HG02973 (cell line): Measurements from ENCODE around the gene SLC5A11.

Experiments used
- ATAC-seq: cut with Tn5 transposase; IDR thresholded peaks from one replicate; pipeline ENCODE4 v1.9.1; 2021; ENCODE audit warnings: moderate library complexity; ENCODE audit not compliant: unreplicated experiment

Gene SLC5A11

GRCh38 chr16:24957887-24958286, 112.1 kb downstream of the SLC5A11 start:
- ATAC-seq, result no peak
